HG02610 (cell line): ENCODE results near the gene CD69.
"Not testable (repeated sequence)": the region's sequence is repeated elsewhere in the genome, so short reads cannot be mapped to it uniquely, and the experiment has no call there.

Source experiments
- ATAC-seq: cut with Tn5 transposase; IDR thresholded peaks from one replicate; pipeline ENCODE4 v1.9.1; 2021; ENCODE audit warnings: mild to moderate bottlenecking, moderate library complexity; ENCODE audit not compliant: unreplicated experiment

The CD69 gene

GRCh38 chr12:9724023-9724422, 36.7 kb downstream of the CD69 start:
- no peak for ATAC-seq

- ATAC-seq: peak; percentile 66
These were observed 39.2 kb downstream of the CD69 start for GRCh38 chr12:9721394-9722092.

- ATAC-seq: no peak
These were observed 40.9 kb downstream of the CD69 start for GRCh38 chr12:9719790-9720189.

GRCh38 chr12:9718968-9719367, 41.7 kb downstream of the CD69 start:
- ATAC-seq: no peak

- ATAC-seq: no peak
These were observed 43.4 kb downstream of the CD69 start for GRCh38 chr12:9717070-9717925.

GRCh38 chr12:9713032-9713558, 47.6 kb downstream of the CD69 start:
- ATAC-seq: peak; percentile 84

GRCh38 chr12:9711664-9712063, 49.0 kb downstream of the CD69 start:
- ATAC-seq: no peak

- no peak for ATAC-seq
These were observed 49.9 kb downstream of the CD69 start for GRCh38 chr12:9710584-9711375.

- no peak for ATAC-seq
These were observed 51.8 kb downstream of the CD69 start for GRCh38 chr12:9708853-9709252.

GRCh38 chr12:9707864-9708808, 52.6 kb downstream of the CD69 start:
- no peak for ATAC-seq

GRCh38 chr12:9707356-9707755, 53.3 kb downstream of the CD69 start:
- ATAC-seq: no peak

- ATAC-seq: no peak
These were observed 54.5 kb downstream of the CD69 start for GRCh38 chr12:9706086-9706685.

- not testable (repeated sequence) for ATAC-seq
These were observed 56.1 kb downstream of the CD69 start for GRCh38 chr12:9704561-9704960.
